GM18517 (cell line): Measurements from ENCODE around the gene SPDYA.
"Not testable (repeated sequence)": the region's sequence is repeated elsewhere in the genome, so short reads cannot be mapped to it uniquely, and the experiment has no call there.

Experiments
- ATAC-seq: cut with Tn5 transposase; IDR thresholded peaks from one replicate; pipeline ENCODE4 v1.9.1; 2021; ENCODE audit warnings: mild to moderate bottlenecking, moderate library complexity; ENCODE audit not compliant: unreplicated experiment

The SPDYA gene

GRCh38 chr2:28810384-28811285 is at the start of gene SPDYA:
Gene SPDYA, plus strand, starts transcription at chr2:28810834. Its CDS starts 5,181 bp downstream, at chr2:28816015.
- peak; percentile 63 for ATAC-seq

GRCh38 chr2:28761420-28761819 is 49.2 kb upstream of the SPDYA start:
- ATAC-seq, result no peak

- no peak for ATAC-seq
Measured at GRCh38 chr2:28764909-28765711, 45.5 kb upstream of the SPDYA start.

DNA sequence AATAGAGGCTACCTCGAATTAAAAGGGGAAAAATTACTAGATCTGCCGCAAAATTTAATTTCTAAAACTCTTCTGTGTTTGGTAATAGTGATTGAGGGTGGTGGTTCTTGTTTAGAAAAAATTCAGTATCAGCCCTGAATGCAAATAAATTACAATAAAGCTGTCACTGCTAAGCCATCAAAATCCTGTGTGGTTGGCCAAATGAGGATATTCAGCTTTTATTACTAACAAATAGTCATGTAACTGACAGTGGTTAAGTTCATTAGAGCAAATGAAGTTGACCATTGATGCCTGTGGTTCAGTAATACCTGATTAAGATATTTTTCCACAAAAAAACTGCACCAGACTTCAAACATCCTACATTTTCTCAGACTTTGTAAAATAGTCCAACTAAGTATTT is 44.6 kb upstream of the SPDYA start:
- no peak for ATAC-seq

DNA sequence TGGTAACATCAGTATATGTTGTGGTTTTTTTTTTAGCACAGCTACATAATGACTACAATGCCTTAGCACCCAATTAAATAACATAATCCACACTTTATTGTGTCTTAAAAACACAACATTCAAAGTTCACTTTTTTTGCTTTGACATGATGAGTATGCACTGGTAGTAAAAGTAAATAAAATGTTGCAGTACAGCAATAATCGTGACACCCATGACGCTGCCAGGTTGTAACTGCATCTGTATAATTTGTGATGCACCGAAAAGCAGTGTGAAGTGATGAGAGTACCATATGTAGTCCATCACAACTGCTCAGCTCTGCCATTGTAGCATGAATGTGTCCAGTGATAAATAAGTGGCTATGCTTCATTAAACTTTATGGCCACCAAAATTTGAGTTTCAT is 43.3 kb upstream of the SPDYA start:
- no peak for ATAC-seq

GRCh38 chr2:28768422-28768821 is 42.2 kb upstream of the SPDYA start:
- ATAC-seq, result no peak

DNA sequence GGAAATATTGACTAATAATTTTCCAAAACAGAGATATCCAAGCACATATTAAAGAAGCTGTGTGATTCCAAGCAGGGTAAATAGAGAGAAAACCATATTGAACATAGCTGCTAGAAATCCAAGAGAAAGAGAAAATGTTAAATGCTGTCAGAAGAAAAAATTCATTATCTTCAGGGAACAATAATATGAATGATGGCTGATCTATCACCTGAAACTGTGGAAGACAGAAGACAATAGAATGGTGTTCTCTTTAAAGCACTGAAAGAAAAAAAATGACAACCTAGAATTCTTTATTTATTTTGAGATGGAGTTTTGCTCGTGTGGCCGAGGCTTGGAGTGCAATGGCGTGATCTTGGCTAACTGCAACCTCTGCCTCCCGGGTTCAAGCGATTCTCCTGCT is 41.7 kb upstream of the SPDYA start:
- ATAC-seq, result no peak

- ATAC-seq, result no peak
Measured at GRCh38 chr2:28772351-28772750, 38.3 kb upstream of the SPDYA start.

DNA sequence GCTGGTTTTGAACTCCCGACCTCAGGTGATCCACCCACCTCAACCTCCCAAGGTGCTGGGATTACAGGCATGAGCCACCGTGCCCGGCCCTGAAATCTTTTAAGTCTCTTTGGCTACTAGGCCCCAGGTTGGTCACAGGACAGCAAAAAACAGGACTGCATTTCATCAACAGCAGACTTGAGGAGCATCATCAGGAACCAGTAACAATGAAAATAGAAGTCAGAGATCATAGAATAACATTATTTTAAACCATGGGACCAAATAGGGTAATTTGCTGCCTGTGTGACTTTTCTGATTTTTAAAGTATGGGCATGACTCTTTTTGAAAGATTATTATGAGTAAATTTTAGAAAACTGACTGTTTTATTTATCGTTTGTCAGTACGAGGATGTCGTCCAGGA is 34.2 kb upstream of the SPDYA start:
- no peak for ATAC-seq

- no peak for ATAC-seq
Measured at GRCh38 chr2:28778392-28778791, 32.2 kb upstream of the SPDYA start.

DNA sequence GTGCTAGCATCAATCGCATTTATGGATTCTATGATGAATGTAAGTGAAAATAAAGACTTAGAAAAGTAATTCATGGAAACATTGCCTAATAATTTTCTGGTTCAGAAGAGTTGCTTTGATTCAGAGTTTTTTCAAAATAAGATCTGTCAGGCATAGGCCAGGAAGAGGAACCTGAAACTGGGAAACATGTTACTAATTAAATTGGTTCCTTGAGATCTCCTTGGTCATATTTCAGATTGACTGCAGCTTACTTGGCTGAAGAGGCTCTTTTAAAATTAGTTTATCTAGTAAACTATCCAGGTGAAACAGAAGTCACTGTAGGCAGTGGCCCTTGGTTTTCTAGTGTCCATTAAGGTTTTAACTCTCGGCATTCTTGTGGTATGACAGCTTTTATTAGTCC is 31.6 kb upstream of the SPDYA start:
- no peak for ATAC-seq

DNA sequence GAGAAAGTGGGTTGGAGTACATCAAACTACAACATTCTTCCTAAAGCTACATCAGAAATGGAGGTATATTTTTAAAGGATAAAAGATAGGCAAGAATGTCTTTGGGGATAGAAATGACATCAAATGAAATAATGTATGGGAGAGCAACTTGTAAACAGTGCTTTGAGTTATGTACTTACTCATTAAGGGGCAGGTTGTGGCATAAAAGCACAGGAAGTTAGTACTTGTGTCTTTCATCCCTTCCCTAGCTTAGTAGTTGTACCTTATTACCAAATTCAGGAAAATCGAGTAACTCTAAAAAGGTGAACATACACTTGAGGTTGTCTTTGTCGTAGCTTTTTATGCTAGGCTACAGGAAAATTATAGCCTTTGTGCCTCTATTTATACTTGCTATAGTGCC is 30.1 kb upstream of the SPDYA start:
- no peak for ATAC-seq

DNA sequence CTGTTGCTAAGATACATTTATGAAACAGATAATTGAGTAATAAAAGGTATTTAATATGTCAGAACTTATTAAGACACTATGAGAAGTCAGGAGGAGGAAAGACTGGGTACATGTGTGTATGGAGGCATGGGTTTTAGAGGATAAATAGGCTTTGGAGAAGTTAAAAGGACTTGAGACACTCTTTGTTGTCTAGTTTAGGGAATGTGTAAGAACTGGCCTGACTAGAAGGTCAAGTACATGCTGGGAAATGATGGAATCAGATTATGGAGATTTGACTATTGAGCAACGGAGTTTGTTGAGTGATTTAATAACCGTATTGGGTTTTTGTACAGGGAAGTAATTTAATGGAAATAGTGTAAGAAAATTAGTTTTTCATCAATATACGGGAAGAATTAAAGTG is 28.2 kb upstream of the SPDYA start:
- ATAC-seq, result no peak

- ATAC-seq, result not testable (repeated sequence)
Measured at GRCh38 chr2:28784570-28784969, 26.1 kb upstream of the SPDYA start.

GRCh38 chr2:28796620-28797019 is 14.0 kb upstream of the SPDYA start:
- no peak for ATAC-seq

DNA sequence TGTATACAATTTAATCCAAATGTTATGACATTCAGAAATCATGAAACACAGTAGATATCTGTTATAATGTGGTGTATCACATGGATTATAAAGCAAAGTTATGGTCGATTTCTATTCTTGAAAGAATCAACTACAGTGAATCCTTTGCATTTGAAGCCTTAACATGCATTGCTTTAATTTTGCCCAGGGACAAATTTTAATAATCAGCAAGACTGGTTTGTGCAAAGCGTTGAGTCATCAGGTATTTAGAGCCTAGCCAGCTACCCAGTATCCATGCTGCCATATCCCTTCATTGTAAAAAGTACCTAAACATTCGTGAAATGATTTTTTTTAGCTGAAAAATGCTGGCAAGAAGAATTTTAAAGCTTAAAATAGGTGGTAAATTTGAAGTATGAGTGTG is 8.9 kb upstream of the SPDYA start:
- no peak for ATAC-seq

- no peak for ATAC-seq
Measured at GRCh38 chr2:28802975-28803429, 7.6 kb upstream of the SPDYA start.

- ATAC-seq, result peak; percentile 8
Measured at GRCh38 chr2:28809927-28810326, 707 bp upstream of the SPDYA start.

DNA sequence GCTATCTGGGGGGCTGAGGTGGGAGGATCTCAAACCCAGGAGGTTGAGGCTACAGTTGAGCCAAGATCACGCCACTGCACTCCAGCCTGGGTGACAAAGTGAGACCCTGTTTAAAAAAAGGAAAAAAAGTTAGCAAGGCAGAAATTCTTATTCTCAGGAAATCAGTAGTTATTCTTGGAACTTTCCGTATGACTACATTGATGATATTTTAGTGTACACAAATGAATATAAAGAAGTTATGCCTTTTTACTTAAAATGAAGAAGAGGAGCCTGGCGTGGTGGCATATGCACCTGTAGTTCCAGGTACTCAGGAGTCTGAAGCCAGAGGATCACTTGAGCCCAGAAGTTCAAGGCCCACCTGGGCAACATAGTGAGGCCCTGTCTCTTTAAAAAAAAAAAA is 7.4 kb downstream of the SPDYA start:
- ATAC-seq, result no peak

GRCh38 chr2:28821295-28821958 is 10.8 kb downstream of the SPDYA start:
- peak; percentile 63 for ATAC-seq

DNA sequence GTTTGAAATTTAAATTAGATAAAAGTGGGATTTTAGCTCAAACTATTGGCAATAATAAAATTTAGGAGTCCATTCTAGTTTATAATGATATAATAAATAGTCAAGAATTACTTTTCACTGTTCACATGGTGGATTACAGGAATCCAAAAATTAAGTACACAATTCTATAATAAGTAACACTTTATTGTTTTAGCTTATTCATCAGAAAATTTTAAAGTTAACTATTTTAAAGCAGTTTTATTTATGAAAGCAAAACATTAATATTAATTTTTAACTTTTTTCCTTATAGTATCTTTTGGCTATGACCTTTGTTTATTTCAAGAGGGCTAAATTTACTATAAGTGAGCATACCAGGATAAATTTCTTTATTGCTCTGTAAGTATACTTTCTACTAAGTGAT is 11.4 kb downstream of the SPDYA start:
- no peak for ATAC-seq
